GM19240 (cell line): ENCODE results near the gene DCXR.

Experiments used
- DNase-seq: peaks from one replicate; pipeline ENCODE4 v3.0.0; 2011; ENCODE audit warnings: low spot score; ENCODE audit not compliant: insufficient read length

DCXR gene

DNA sequence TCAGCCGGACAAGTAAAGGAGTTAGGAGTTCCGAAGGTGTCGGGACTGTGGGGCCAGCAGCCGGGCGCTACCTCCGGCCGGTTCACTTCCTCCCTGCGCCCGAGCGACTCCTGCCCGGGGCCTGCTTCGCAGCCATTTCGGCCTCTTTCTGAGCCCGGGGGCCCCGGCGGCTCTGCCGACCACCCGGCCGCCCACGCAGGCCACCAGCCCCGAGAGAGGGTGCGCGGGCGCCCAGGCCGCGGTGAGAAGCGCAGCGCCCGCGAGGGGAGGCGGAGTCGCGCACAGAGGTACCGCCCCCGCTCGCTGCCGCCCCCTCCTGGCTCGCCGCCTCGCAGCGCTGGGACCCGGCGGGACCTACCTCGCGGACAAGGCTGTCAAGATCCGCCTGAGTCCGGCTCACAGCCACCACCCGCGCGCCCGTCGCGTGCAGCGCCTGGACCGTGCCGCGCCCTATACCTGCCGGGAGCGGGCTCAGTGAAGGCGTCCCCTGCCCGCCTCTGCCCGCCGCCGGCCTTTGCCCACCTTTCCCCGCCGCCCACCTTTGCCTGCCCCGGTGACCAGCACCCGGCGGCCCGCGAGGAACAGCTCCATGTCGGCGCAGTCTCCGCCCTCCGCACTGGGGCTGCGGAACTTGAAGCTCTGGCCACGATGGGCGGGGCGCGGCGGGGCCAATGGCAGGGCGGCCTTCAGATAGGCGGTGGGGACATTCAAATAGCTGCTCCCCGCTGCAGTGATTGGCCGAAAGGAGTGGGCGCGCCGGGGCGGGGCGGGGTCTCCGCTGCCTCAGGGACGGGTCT is at the start of gene DCXR:
TSS of gene DCXR (minus strand) at position 606 of the 797 bp plus-strand sequence. CDS start at position 591, 15 bp downstream.
- peak; percentile 99 for DNase-seq

DNA sequence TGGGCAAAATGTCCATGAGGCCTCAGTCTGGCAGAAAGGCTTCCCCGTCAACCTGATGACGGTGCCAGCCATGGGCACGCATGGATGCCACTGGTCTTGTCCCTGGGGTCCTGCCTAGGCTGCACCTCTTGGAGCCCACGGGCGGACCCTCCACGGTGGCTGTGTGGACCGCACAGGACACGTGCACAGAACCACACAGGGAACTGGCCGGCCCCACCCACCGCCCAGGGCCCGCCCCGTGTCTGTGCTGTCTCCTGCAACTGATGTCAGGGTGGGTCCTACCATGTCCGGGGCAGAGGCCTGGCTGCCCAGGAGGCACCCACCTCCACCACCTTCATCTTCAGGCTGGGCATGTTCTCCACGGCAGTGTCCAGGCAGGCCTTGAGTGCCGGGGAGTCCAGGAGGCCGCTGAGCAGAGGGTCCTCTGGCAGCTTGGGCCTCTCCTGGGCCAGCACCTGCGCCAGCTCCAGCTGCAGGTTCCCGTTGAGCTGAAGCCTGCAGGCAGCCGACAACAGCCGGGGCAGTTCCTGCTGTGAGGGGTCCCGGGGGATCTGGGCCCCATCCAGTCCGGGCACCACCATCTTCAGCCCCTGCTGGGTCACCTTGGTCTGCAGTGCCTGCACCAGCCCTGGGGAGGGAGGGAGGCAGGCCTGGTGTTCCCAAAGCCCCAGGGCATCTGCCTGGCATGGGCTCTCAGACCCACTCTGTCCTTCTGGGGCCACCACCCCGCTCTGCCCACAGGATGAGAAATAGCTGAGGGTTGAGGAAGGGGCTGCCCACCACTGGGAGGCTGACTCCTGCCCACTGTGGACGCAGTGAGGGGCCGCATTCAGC is 48.7 kb upstream of the DCXR start:
- no peak for DNase-seq

- DNase-seq, result no peak
Observed at GRCh38 chr17:82085031-82085861, 47.7 kb upstream of the DCXR start.

- no peak for DNase-seq
Observed at GRCh38 chr17:82084373-82085030, 47.0 kb upstream of the DCXR start.

DNA sequence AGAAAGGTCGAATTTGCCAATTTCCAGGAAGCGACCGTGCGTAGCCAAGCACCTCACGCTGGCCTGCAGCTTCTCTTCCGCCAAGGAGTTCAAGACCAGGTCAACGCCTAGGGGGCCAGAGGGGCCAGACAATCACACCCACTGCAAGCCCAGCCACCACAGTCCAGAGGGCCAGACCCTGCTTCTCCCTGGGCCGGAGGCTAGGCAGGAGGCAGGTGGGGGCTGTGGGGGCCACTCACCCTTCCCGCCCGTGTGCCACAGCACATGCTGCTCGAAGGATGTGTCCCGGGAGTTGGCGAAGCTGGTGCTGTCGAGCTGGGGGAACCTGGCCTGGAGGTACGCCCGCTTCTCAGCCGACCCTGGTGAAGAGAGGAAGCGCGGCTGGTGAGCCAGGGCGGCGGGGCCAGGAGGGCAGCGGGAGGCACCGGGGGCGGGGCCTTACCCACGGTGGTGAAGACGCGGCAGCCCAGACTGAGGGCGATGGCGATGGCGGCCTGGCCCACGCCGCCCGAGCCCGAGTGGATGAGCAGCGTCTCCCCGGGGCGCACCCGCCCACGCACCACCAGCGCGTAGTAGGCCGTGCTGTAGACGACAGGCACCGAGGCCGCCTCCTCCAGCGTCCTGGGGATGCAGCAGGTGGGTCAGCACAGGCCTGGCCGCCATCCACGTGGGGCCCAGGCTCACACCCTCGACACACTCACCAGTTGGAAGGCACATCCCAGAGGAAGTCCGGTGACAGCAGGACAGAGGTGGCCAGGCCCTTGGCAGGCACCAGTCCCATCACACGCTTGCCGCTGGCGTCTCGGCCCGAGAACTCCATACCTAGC is 46.2 kb upstream of the DCXR start:
- no peak for DNase-seq

DNA sequence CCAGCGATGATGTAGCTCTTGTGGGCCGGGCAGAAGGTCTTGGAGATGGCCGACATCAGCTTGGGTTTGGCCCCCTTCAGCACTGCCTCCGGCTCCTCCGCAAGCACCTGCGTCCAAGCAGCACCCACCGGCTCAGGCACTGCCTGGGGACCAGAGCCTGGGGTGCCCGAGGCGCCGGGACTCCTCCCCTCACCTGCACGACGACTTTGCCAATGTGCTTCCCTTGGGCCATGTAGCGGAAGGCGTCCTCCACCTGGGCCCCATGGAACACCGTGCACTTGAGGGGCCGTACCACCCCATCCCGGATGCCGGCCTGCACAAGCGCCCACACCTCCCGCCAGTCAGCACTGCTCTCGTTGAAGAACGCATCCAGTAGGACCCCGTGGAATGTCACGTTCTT is 45.5 kb upstream of the DCXR start:
- no peak for DNase-seq

- DNase-seq, result no peak
Observed at GRCh38 chr17:82082456-82082855, 45.0 kb upstream of the DCXR start.

DNA sequence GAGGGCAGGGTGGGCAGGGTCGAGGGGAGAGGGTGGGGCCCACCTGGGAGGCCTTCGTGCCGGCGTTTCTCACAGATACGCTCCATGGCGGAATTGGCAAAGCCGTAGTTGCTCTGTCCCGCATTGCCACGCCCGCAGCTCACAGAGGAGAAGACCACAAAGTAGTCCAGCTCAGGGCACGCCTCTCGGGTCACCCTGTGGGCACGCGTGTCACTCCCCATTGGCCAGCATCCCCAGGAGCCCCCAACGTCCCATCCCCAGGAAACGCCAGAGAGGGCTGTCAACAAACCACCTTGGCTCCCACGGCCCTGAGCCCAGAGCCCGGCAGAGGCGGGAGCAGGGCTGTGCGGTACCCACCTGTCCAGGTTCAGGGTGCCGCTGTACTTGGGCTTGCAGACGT is 44.5 kb upstream of the DCXR start:
- DNase-seq, result no peak

DNA sequence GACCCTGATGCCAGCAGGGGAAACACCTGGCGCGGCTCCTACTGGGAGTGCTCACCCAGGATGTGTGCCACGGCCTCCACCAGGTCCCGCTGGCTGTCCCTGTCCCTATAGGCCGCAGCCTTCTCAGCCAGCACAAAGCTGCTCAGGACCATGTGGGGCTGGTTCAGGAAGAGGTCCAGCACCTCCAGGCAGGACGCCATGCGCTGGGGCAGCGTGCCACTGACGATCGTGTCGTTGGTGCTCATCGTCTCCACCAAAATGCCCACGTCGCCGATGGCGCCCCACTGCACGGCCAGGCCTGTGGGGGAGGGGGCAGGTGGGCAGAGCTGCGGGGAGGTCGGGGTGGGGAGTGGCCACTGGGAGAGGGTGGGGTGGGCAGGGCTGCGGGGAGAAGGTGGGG is 44.0 kb upstream of the DCXR start:
- no peak for DNase-seq

- DNase-seq, result no peak
Observed at GRCh38 chr17:82080789-82081464, 43.4 kb upstream of the DCXR start.

- DNase-seq, result no peak
Observed at GRCh38 chr17:82080048-82080788, 42.7 kb upstream of the DCXR start.

- no peak for DNase-seq
Observed at GRCh38 chr17:82079001-82079677, 41.6 kb upstream of the DCXR start.

DNA sequence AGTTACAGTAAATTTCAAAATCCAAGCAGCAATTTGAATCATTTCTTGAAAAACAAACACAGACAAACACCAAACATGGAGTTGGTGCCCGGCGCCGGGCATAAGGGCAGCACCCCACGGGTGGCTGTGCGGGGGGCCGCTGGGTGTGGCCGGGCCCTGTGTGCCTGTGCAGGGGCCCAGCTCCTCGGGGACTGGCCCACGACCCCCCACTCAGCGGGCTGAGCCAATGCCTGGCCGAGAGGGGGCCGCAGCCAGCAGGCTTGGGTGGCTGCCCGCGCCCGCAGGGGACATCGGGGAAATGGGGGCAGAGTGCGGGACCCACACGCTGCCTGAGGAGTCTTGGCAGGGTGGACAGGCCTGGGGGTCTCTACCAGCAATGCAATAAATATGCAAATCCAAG is 40.9 kb upstream of the DCXR start:
- no peak for DNase-seq

GRCh38 chr17:82077617-82078358 is 40.3 kb upstream of the DCXR start:
- no peak for DNase-seq

- DNase-seq, result no peak
Observed at GRCh38 chr17:82076785-82077591, 39.5 kb upstream of the DCXR start.

- no peak for DNase-seq
Observed at GRCh38 chr17:82076018-82076784, 38.7 kb upstream of the DCXR start.
